Measurements from ENCODE around the gene ITGA7. TPM values are rescaled to one million over a fixed set of nuclear protein-coding genes. Genes with fewer than 3 reads are reported as not detected.

The ITGA7 gene
- total RNA-seq, 1 donor from 2014 or later: 26.5 TPM

DNA sequence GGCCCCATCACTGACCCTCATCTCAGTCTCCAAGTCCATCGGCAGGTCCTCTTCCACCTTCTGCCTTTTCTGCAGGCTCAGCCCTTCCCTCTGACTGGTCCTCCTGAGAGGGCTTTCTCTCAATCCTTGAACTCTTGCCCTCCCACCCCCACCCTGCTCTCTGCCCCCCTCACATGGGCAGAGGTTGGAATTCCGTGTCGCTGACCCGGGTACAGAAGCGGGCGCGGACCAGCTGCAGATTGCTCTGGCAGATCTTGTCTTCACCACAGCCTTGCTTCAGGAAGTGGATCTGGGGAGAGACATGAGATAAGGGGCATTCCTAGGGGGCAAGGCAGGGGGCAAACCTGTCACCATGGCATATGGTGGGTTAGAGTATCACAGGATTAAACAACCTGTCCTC, 12.4 kb downstream of the ITGA7 start:
- no peaks in the 10 kb centered on the region for H3K9me3 Mint-ChIP-seq (ENCODE audit: unreplicated experiment)
- Histone ChIP-seq H3K27me3 (ENCODE audit: insufficient read depth, low read length) (no peaks in the 10 kb centered on the region), H3K79me2 (ENCODE audit: insufficient read depth, low read length) (no peaks in the 10 kb centered on the region), H3K4me3 (ENCODE audit: insufficient read depth, low read depth, low read length) (no peak overlapping the region), H3K4me1 (ENCODE audit: insufficient read depth, low read length) (no peaks in the 10 kb centered on the region), H3K36me3 (ENCODE audit: insufficient read depth, low read length) (no peaks in the 10 kb centered on the region), H4K20me1 (ENCODE audit: insufficient read depth, low read length) (no peaks in the 10 kb centered on the region), H3K9me3 (ENCODE audit: insufficient read depth, low read depth, low read length) (no peaks in the 10 kb centered on the region), H3K9ac (ENCODE audit: low read length) (no peak overlapping the region), H2AFZ (ENCODE audit: low read depth, low read length) (no peak overlapping the region), H3K4me2 (ENCODE audit: low read length) (no peak overlapping the region), H3K27ac (ENCODE audit: low read depth, low read length) (no peak overlapping the region)
- FAIRE-seq: no peak
- no peak overlapping the region for H3K4me3 Mint-ChIP-seq (ENCODE audit: unreplicated experiment)
- TF ChIP-seq, protein P1, sequence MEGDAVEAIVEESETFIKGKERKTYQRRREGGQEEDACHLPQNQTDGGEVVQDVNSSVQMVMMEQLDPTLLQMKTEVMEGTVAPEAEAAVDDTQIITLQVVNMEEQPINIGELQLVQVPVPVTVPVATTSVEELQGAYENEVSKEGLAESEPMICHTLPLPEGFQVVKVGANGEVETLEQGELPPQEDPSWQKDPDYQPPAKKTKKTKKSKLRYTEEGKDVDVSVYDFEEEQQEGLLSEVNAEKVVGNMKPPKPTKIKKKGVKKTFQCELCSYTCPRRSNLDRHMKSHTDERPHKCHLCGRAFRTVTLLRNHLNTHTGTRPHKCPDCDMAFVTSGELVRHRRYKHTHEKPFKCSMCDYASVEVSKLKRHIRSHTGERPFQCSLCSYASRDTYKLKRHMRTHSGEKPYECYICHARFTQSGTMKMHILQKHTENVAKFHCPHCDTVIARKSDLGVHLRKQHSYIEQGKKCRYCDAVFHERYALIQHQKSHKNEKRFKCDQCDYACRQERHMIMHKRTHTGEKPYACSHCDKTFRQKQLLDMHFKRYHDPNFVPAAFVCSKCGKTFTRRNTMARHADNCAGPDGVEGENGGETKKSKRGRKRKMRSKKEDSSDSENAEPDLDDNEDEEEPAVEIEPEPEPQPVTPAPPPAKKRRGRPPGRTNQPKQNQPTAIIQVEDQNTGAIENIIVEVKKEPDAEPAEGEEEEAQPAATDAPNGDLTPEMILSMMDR (IDR thresholded peaks at IDR 0.05; ENCODE audit: insufficient read depth, low read depth, low read length): no peak
- no peak for TF ChIP-seq EZH2 (IDR thresholded peaks at IDR 0.05; ENCODE audit: insufficient read depth, low read length)
- DNase-seq (ENCODE audit: low read depth): no peak
- no peaks in the 10 kb centered on the region for H3K4me1 Mint-ChIP-seq (ENCODE audit: low read depth, unreplicated experiment)
- H3K27ac Mint-ChIP-seq (ENCODE audit: unreplicated experiment): no peak overlapping the region
- H3K27me3 Mint-ChIP-seq (ENCODE audit: low read depth, unreplicated experiment): peaks cover 6% of the 10 kb centered on the region
- peaks cover 7% of the 10 kb centered on the region for H3K36me3 Mint-ChIP-seq (ENCODE audit: low read depth, unreplicated experiment)

DNA sequence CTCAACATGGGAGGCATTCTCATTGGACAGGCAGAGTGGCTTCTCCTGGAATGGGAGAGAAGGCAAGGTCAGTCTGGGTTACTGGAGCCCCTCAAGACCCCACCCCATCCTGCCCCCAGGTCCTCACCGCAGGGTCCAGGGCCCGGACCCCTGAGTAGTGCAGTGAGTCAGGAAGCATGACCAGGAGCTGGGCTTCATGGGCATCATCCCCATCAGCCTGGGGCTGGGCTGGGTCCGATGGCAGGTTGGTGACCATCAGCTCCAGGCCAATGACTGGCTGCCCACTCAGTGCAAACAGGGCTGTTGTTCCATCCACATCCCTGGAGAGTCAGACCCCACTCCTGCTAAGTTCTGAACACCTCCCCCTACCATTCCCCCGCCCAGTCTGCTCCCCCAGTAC, 13.1 kb downstream of the ITGA7 start:
- no peaks in the 10 kb centered on the region for H3K9me3 ChIP-seq (ENCODE audit: insufficient read depth, low read depth, low read length)
- H3K79me2 ChIP-seq (ENCODE audit: insufficient read depth, low read length): no peaks in the 10 kb centered on the region
- no peak overlapping the region for H3K9ac ChIP-seq (ENCODE audit: low read length)
- H3K4me2 ChIP-seq (ENCODE audit: low read length): no peak overlapping the region
- TF ChIP-seq, protein P1 (IDR thresholded peaks at IDR 0.05; ENCODE audit: insufficient read depth, low read depth, low read length): no peak
- TF ChIP-seq EZH2 (IDR thresholded peaks at IDR 0.05; ENCODE audit: insufficient read depth, low read length): no peak
- peaks cover 6% of the 10 kb centered on the region for H3K27me3 Mint-ChIP-seq (ENCODE audit: low read depth, unreplicated experiment)
- no peaks in the 10 kb centered on the region for H4K20me1 ChIP-seq (ENCODE audit: insufficient read depth, low read length)
- DNase-seq (ENCODE audit: low read depth) (no peak), FAIRE-seq (no peak)
- H3K4me3 Mint-ChIP-seq (ENCODE audit: unreplicated experiment): no peak overlapping the region
- H3K4me3 ChIP-seq (ENCODE audit: insufficient read depth, low read depth, low read length): no peak overlapping the region
- H3K27ac ChIP-seq (ENCODE audit: low read depth, low read length): no peak overlapping the region
- H3K36me3 Mint-ChIP-seq (ENCODE audit: low read depth, unreplicated experiment): peaks cover 7% of the 10 kb centered on the region
- H2AFZ ChIP-seq (ENCODE audit: low read depth, low read length): no peak overlapping the region
- no peaks in the 10 kb centered on the region for H3K36me3 ChIP-seq (ENCODE audit: insufficient read depth, low read length)
- no peaks in the 10 kb centered on the region for H3K4me1 Mint-ChIP-seq (ENCODE audit: low read depth, unreplicated experiment)
- no peak overlapping the region for H3K27ac Mint-ChIP-seq (ENCODE audit: unreplicated experiment)
- H3K4me1 ChIP-seq (ENCODE audit: insufficient read depth, low read length): no peaks in the 10 kb centered on the region
- no peaks in the 10 kb centered on the region for H3K27me3 ChIP-seq (ENCODE audit: insufficient read depth, low read length)
- no peaks in the 10 kb centered on the region for H3K9me3 Mint-ChIP-seq (ENCODE audit: unreplicated experiment)

GRCh38 chr12:55694188-55694515, 13.6 kb downstream of the ITGA7 start:
- H3K9me3 Mint-ChIP-seq (ENCODE audit: unreplicated experiment): no peaks in the 10 kb centered on the region
- TF ChIP-seq EZH2 (IDR thresholded peaks at IDR 0.05; ENCODE audit: insufficient read depth, low read length): no peak
- TF ChIP-seq, protein P1 (IDR thresholded peaks at IDR 0.05; ENCODE audit: insufficient read depth, low read depth, low read length): no peak
- H3K4me2 ChIP-seq (ENCODE audit: low read length): no peak overlapping the region
- no peaks in the 10 kb centered on the region for H3K4me1 Mint-ChIP-seq (ENCODE audit: low read depth, unreplicated experiment)
- H2AFZ ChIP-seq (ENCODE audit: low read depth, low read length): no peak overlapping the region
- no peaks in the 10 kb centered on the region for H3K4me1 ChIP-seq (ENCODE audit: insufficient read depth, low read length)
- DNase-seq (ENCODE audit: low read depth): no peak
- H3K36me3 ChIP-seq (ENCODE audit: insufficient read depth, low read length): no peaks in the 10 kb centered on the region
- no peak overlapping the region for H3K27ac ChIP-seq (ENCODE audit: low read depth, low read length)
- peaks cover 6% of the 10 kb centered on the region for H3K27me3 Mint-ChIP-seq (ENCODE audit: low read depth, unreplicated experiment)
- H4K20me1 ChIP-seq (ENCODE audit: insufficient read depth, low read length): no peaks in the 10 kb centered on the region
- H3K27ac Mint-ChIP-seq (ENCODE audit: unreplicated experiment): no peak overlapping the region
- no peak for FAIRE-seq
- no peak overlapping the region for H3K9ac ChIP-seq (ENCODE audit: low read length)
- H3K4me3 Mint-ChIP-seq (ENCODE audit: unreplicated experiment): no peak overlapping the region
- no peaks in the 10 kb centered on the region for H3K27me3 ChIP-seq (ENCODE audit: insufficient read depth, low read length)
- no peak overlapping the region for H3K4me3 ChIP-seq (ENCODE audit: insufficient read depth, low read depth, low read length)
- no peaks in the 10 kb centered on the region for H3K79me2 ChIP-seq (ENCODE audit: insufficient read depth, low read length)
- no peaks in the 10 kb centered on the region for H3K9me3 ChIP-seq (ENCODE audit: insufficient read depth, low read depth, low read length)
- peaks cover 7% of the 10 kb centered on the region for H3K36me3 Mint-ChIP-seq (ENCODE audit: low read depth, unreplicated experiment)

Data from astrocyte (in vitro differentiated cells and primary cell).